Omental fat pad (tissue), 4 donors: ENCODE results near the gene CYS1. TPM values are rescaled to one million over a fixed set of nuclear protein-coding genes. Genes with fewer than 3 reads are reported as not detected.

Experiments
- ATAC-seq: fragments of 150-250 bp; one replicate; pipeline ENCODE4 v1.9.1; 2016; ENCODE audit warnings: mild to moderate bottlenecking, moderate library complexity; ENCODE audit not compliant: low FRiP score
- DNase-seq: peaks from one replicate; pipeline ENCODE4 v3.0.0-alpha.2; 2019; ENCODE audit warnings: low spot score
- small RNA-seq: library from RNA; depleted of rRNA; stranded (forward); fragments of <200 nt; gene quantifications from one replicate; pipeline ENCODE3, GENCODE V24; 2016
- total RNA-seq, 4 donors: library from RNA; depleted of rRNA; stranded (reverse); fragments of >200 nt; gene quantifications; one replicate each; pipeline ENCODE4 v1.1.0, GENCODE V29; 2016
- TF ChIP-seq, protein P1 (sequence below), 3 donors: fragments of 450-650 bp; IDR thresholded peaks; one replicate each; pipeline ENCODE4 v1.5.1; 2016 to 2017; ENCODE audit warnings: antibody characterized with exemption in 3 of 3, mild to moderate bottlenecking in 3 of 3, moderate library complexity in 2 of 3

The CYS1 gene
- total RNA-seq, 4 donors from 2014 or later: 0.63 to 2.7 (median 1.2) TPM

DNA sequence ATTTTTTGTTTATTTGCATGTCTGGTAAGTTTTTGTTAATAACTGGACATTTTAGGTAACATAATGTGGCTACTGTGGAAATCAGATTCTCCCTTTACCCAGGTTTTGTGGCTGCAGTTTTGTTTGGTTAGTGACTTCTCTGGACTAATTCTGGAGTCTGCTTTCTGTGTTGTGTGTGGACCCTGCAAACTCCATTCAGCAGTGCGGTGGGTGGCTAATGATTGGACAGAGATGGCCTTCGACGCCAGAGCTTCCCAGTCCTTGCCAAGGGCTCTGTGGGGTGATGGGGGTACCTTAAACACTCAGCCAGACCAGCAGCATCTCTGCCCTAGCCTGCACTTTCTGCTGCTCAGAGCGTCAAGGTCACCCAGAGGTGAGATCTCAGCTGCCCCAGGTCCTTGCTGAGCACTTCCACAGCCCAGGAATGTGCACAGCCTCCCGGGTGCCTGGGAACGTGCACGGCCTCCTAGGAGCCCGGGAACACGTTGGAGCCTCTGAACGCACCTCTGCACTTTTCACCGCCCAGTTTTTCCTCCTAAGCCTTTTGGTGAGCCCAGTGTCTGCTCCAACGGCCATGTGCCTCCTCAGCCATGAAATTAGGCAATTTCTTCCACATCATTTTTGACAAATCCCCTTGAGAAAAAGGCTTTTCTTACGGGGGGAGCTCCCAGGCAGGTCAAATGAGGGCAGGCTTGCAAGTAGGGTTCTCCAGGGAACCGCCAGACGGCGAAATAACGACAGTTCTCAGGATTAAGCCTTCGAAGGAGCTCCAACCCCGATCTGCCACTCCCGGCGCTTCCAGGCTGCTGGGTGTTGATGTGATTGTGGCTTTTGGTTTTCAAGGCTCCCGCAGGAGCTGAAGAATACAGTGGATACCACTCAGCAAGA, 72.0 kb downstream of the CYS1 start:
- no peak for ATAC-seq
- DNase-seq: no peak
- TF ChIP-seq, protein P1, sequence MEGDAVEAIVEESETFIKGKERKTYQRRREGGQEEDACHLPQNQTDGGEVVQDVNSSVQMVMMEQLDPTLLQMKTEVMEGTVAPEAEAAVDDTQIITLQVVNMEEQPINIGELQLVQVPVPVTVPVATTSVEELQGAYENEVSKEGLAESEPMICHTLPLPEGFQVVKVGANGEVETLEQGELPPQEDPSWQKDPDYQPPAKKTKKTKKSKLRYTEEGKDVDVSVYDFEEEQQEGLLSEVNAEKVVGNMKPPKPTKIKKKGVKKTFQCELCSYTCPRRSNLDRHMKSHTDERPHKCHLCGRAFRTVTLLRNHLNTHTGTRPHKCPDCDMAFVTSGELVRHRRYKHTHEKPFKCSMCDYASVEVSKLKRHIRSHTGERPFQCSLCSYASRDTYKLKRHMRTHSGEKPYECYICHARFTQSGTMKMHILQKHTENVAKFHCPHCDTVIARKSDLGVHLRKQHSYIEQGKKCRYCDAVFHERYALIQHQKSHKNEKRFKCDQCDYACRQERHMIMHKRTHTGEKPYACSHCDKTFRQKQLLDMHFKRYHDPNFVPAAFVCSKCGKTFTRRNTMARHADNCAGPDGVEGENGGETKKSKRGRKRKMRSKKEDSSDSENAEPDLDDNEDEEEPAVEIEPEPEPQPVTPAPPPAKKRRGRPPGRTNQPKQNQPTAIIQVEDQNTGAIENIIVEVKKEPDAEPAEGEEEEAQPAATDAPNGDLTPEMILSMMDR (IDR thresholded peaks at IDR 0.05): no peak

DNA sequence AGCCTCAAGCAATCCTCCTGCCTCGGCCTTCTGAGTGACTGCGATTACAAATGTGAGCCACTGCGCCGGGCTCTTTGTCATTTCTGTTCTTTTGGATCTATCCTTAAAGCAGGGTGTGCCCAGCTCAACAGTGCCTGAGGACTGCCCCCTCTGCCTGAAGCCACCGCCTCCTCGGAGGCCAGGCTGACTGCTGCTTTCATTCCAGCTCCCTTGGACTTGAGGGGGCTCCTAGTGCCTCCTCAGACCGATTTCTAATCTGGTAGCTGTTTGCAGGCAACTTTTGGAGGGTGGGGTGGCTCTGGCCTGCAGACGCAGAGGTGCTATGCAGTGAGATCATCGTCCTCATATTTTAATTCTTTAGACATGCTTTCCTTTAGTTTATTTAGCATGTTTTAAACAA, 72.8 kb downstream of the CYS1 start:
- TF ChIP-seq, protein P1 (IDR thresholded peaks at IDR 0.05): no peak
- no peak for ATAC-seq
- DNase-seq: no peak

Small RNA genes lying within 50 kb of the gene (small RNA-seq; reads per million reads assigned to genes)
- not detected for gene RF00568

Other genes with a start within 250 kb of the CYS1 start
- gene TAF1B, start 236.9 kb downstream of the CYS1 start, total RNA-seq: 10 to 100 TPM; 16.1 to 21.1 (median 19.1) TPM
- 10 to 100 TPM in 1 of 4 donors, 1 to 10 TPM in 2, under 1 TPM in 1; 0.95 to 15.1 (median 5.1) TPM for gene GRHL1, start 128.7 kb downstream of the CYS1 start, total RNA-seq
- gene KLF11, start 36.9 kb downstream of the CYS1 start, total RNA-seq: 10 to 100 TPM; 35.8 to 63.6 (median 37.3) TPM
- 1 to 10 TPM in 3 of 4 donors, under 1 TPM in 1; 0.46 to 9.8 (median 1.5) TPM for gene RRM2, start 42.3 kb upstream of the CYS1 start, total RNA-seq
- gene HPCAL1, start 222.5 kb upstream of the CYS1 start, total RNA-seq: 10 to 100 TPM; 51.8 to 75.8 (median 67.8) TPM